ENCODE data around the gene CDH4.

DNA sequence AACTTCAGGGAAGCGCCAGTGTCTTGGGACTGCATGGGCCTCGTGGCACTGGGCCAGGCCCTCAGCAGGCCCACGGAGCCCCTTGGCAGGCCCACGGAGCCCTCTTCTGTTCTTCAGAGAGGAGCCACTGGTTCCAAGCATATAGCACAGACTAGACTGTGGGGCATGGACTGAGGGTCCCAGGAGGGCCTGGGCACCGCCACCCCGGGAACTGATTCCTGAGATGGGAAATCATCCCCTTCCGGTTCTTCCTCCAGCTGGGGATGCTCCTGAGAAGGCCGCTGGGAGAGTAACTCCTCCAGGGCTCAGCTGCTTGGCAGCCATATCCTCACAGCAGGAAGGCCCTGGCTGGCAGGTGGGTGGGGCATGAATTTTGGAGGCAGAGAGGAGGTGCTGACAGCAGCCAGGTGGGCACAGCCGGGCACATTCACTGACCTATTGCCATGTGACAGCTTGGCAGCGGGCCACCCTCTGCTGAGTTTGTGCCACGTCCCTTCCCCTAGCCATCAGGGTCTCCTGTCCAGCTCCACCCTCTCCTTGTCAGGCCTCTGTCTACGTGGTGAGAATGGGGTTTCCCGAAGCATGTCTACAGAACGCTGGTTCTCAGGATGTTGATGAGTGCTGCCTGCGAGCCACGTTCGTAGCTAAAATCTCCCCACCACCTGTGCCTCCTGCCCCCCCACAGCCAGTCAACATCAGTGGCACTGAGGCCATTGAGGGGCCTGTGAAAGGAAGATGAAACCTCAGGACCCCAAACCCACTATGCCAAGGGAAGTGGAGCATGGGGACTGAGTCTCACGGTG lies 661.6 kb downstream of the CDH4 start:
- TF ChIP-seq, protein P1, sequence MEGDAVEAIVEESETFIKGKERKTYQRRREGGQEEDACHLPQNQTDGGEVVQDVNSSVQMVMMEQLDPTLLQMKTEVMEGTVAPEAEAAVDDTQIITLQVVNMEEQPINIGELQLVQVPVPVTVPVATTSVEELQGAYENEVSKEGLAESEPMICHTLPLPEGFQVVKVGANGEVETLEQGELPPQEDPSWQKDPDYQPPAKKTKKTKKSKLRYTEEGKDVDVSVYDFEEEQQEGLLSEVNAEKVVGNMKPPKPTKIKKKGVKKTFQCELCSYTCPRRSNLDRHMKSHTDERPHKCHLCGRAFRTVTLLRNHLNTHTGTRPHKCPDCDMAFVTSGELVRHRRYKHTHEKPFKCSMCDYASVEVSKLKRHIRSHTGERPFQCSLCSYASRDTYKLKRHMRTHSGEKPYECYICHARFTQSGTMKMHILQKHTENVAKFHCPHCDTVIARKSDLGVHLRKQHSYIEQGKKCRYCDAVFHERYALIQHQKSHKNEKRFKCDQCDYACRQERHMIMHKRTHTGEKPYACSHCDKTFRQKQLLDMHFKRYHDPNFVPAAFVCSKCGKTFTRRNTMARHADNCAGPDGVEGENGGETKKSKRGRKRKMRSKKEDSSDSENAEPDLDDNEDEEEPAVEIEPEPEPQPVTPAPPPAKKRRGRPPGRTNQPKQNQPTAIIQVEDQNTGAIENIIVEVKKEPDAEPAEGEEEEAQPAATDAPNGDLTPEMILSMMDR (conservative IDR thresholded peaks at IDR 0.05): no peak
- no peak for TF ChIP-seq EZH2 (IDR thresholded peaks at IDR 0.05; ENCODE audit: low read depth)
